Epithelial cell of esophagus (primary cell): ENCODE data around the gene SERPINA4.

Experiments used
- DNase-seq: peaks from one replicate; pipeline ENCODE4 v3.0.0; 2010; ENCODE audit warnings: low read depth
- H3K4me3 ChIP-seq: 2 replicates; pipeline ENCODE4 v1.5.1; 2011; ENCODE audit warnings: mild to moderate bottlenecking, low read length, control low read depth
- TF ChIP-seq, protein P1 (sequence below): IDR thresholded peaks from 2 replicates; pipeline ENCODE4 v1.5.1; 2011; ENCODE audit warnings: low read depth, mild to moderate bottlenecking, low read length, control low read depth, inconsistent platforms; ENCODE audit not compliant: insufficient read depth; ENCODE audit errors: missing control alignments

Gene SERPINA4

DNA sequence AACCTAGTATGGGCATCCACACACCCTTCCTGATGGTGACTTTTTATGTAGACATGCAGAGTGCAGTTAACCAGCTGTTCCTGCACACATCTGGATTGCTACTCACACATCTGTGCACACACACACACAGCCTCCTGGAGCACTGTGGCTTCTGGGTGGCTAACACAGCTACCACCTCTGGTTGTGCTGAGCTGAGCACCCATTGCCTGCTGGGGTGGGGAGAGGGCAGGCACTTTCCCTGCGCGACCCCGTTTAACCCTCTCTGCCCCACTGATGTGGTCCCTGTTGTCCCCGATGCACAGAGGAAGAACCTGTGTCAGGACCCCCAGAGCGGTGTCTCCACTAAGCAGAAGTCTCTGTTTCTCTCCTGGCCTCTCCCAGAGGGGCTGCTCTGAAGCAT is 36.5 kb downstream of the SERPINA4 start:
- no peak for DNase-seq

DNA sequence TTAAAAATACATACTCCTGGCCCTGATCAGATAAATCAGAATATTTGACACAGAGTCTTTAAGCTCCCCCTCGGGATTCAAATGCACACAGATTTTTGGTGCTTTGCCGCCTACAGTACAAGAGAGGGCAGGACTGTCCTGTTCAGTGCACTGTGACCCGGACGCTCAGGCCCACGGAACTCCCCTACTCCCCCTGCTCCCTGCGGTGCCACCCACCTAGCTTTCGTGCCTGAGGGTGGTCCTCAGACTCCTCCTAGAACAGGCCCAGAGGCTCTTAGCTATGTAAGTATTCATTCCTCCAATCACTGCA is 37.2 kb downstream of the SERPINA4 start:
- H3K4me3 ChIP-seq = no peak overlapping the region
- DNase-seq = no peak
- TF ChIP-seq, protein P1, sequence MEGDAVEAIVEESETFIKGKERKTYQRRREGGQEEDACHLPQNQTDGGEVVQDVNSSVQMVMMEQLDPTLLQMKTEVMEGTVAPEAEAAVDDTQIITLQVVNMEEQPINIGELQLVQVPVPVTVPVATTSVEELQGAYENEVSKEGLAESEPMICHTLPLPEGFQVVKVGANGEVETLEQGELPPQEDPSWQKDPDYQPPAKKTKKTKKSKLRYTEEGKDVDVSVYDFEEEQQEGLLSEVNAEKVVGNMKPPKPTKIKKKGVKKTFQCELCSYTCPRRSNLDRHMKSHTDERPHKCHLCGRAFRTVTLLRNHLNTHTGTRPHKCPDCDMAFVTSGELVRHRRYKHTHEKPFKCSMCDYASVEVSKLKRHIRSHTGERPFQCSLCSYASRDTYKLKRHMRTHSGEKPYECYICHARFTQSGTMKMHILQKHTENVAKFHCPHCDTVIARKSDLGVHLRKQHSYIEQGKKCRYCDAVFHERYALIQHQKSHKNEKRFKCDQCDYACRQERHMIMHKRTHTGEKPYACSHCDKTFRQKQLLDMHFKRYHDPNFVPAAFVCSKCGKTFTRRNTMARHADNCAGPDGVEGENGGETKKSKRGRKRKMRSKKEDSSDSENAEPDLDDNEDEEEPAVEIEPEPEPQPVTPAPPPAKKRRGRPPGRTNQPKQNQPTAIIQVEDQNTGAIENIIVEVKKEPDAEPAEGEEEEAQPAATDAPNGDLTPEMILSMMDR = no peak

More for the DNA sequence above, 36.5 kb downstream of the SERPINA4 start:
- no peak overlapping the region for H3K4me3 ChIP-seq
- TF ChIP-seq, protein P1 = no peak

DNA sequence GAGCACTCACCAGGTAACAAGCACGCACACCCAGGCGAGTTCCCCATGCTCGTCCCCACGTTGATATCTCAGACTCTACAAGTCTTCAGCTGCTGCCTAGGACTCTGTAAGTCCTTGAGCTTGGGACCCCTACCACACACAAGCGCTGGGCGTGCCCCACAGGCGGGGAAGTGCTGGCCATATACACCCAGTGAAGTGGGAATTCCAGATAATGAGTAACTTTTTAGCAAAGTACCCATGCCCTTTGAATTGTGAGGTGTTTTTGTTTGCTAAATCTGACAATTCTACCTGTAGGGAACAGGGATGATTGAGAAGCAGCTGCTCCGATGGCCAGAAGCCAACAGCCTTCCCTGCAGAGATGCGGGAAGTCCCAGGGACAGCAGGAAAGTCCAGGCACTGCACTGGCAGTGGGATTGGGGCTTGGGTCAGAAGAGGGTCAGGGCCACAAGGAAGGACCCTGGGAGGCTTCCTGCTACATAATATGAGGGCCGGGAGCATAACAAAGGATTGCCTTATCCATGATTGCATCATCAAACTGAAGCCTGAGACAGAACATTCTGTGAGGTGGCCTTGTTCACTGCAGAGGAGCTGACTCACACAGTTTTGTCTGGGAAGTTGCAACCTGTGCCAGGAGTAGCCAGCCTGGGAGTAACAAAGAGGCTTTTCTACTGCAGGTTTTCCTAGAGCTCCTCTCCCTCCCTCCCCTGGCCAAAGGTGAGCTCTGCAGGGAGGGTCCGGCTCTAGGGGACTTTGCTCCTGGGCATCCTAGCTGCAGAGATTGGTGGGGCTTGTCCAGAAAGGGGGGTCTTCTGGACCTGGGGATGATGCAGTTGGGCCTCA is 37.8 kb downstream of the SERPINA4 start:
- no peak overlapping the region for H3K4me3 ChIP-seq
- TF ChIP-seq, protein P1 = peak; percentile 13
- DNase-seq = peak; percentile 96

DNA sequence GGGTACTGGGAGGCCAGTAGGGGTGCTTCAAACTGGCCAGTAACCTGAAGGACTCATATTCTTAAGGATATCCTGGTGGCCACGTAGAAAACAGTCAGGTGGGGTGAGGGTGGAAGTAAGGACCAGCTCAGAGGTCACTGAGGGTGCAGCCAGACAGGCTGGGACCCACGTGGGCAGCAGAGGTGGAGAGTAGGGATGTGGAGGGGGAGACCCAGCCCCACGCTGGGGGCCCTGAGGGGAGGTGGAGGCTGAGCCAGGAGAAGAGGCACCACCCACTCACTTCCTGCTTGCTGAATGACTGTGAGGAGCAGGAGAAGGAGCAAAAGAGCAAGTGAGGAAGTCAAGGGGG is 38.4 kb downstream of the SERPINA4 start:
- TF ChIP-seq, protein P1 = no peak
- H3K4me3 ChIP-seq = no peak overlapping the region
- DNase-seq = no peak

DNA sequence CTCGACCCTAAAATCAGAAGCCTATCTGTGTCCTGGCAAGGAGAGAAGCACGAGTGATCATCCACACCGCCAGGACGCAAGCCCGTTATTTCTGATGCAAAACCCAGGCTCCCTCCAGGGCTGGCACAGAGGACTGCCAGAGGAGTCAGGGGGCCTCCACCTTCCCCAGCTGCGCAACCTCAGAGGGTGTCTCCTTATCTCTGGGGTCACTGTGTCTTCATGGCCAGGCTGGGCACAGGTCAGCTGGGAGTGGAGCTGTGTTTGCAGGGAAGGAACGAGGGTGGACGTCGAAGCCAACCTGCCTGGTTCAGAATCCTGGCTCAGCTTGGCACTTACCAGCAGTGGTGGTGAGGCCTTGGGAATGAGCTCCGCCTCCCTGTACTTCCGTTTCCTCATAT is 38.9 kb downstream of the SERPINA4 start:
- DNase-seq = no peak
- no peak overlapping the region for H3K4me3 ChIP-seq
- TF ChIP-seq, protein P1 = no peak

DNA sequence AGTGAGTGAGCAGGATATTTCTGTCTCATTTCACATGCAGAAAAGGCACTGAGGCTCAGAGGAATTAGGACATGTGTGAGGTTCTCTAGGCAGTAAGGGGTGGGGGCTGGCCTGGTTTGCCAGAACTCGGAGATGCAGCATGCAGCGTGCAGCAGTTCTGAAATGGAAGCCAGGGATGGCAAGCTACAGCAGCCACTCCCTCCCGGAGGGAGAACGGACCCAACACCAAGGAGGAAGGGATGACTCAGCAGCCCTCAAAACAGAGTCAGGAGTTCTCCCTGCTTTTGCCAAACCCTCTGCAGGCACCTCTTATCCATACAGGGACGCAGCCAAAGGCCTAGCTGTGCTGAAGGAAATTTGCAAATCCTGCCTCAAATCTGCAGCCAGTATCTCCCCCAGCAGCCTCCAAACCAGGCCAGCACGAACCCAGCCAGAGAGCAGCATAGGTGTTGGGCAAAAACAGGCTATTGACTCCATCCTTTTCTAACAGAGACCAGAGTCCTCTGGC is 40.7 kb downstream of the SERPINA4 start:
- peak; percentile 82 for DNase-seq
- TF ChIP-seq, protein P1 = no peak
- no peak overlapping the region for H3K4me3 ChIP-seq

DNA sequence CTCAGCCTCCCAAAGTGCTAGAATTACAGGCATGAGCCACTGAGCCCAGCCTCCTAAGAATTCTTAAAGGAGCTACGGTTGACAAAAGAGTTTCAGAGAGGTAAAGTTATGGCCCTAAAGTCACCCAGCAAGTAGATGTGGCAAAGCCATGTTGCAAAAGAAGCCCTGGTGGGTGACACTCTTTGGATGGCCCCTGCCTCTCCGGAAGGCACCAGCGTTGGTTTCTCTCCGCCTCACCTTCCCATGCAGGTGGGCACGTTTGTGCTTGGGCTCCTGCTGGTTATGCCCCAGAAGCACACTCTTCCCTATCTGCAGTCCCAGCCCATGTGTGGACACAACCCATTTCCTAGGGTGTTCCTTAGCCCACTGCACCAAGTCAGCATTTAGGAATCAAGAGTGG is 41.5 kb downstream of the SERPINA4 start:
- TF ChIP-seq, protein P1 = no peak
- no peak overlapping the region for H3K4me3 ChIP-seq
- DNase-seq = no peak
